Pancreas (tissue), 10 donors: Measurements from ENCODE around the gene FGFR3. TPM values are rescaled to one million over a fixed set of nuclear protein-coding genes. Genes with fewer than 3 reads are reported as not detected.

Experiments used
- ATAC-seq, 4 donors: fragments of 200-7000 bp; cut with Tn5 transposase; one replicate each; pipeline versions ENCODE4 v1.8.0 to v1.9.1; 2020; ENCODE audit warnings: mild to moderate bottlenecking in 4 of 4, moderate library complexity in 4 of 4
- DNase-seq, 6 donors: peaks; one replicate each; pipeline ENCODE4 v3.0.0-alpha.2; 2020
- FAIRE-seq: peaks from 2 replicates; lab custom pipeline; 2012; peaks lifted over from hg19 to GRCh38; lab: Jason Lieb, UNC
- H3K27ac ChIP-seq, 4 donors: fragments of 200-600 bp; sonication (generic); 1 replicate in 3 of 4; 2 replicates in 1 of 4; pipeline versions ENCODE4 v1.5.0 to v1.8.0; 2020
- H3K27me3 ChIP-seq, 4 donors: fragments of 200-600 bp; one replicate each; pipeline ENCODE4 v1.8.0; 2021
- H3K36me3 ChIP-seq, 3 donors: fragments of 200-600 bp; sonication (generic) in 1 of 3; one replicate each; pipeline versions ENCODE4 v1.5.0 to v1.8.0; 2020 to 2021
- H3K4me1 ChIP-seq, 3 donors: fragments of 200-600 bp; one replicate each; pipeline ENCODE4 v1.8.0; 2021
- H3K4me3 ChIP-seq, 4 donors: fragments of 200-600 bp; sonication (generic) in 2 of 4; one replicate each; pipeline versions ENCODE4 v1.5.0 to v1.8.0; 2020 to 2021
- H3K9me3 ChIP-seq, 4 donors: fragments of 200-600 bp; one replicate each; pipeline ENCODE4 v1.8.0; 2021
- CTCF ChIP-seq, 4 donors: fragments of 200-600 bp; sonication (generic) in 3 of 4; IDR thresholded peaks; one replicate each; pipeline versions ENCODE4 v1.5.0 to v1.8.0; 2021; ENCODE audit warnings: antibody characterized with exemption in 4 of 4
- WGBS, 2 donors: extraction: QIAGEN DNeasy Blood & Tissue Kit; methylation state at CpG; one replicate each; pipeline ENCODE4 v1.1.7; 2013; 5-methylcytosine and 5-hydroxymethylcytosine counted together
- intact Hi-C, 3 donors: fragments of 100-400 bp; cut with DNase I; formaldehyde crosslinking; loops; one replicate each; pipeline versions ENCODE4 v1.11.1 to v1.14.2; 2022
- polyA plus RNA-seq, 2 donors: library from polyadenylated mRNA; stranded (reverse); fragments of 200-250 nt; gene quantifications; one replicate each; pipeline ENCODE4 v1.2.3, GENCODE V29; 2013
- total RNA-seq, 6 donors: library from RNA; stranded (reverse); fragmentation: NEBNext Ultra II Directional in 4 of 6; extraction: Animal tissue kit (Norgen Biotek cat#: 25700) in 4 of 6; gene quantifications; one replicate each; pipeline versions ENCODE4 v1.2.1 to v1.2.4, GENCODE V29; 2021 to 2023
- donor health status: healthy with polysubstance abuse.
- donor health status: DM: no; HTN: no; CAD: no; lungs with moderate emphysema.
- donor health status: DM: no; HTN: no; CAD: no.
- donor health status: control.
- donor health status: control.
- donor health status: Bipolar disorder and iron deficiency.
- donor health status: DM: yes; HTN: yes; CAD: no.
- donor health status: DM: no; HTN: no; CAD: no.
- donor health status: DM: no; HTN: no; CAD: no.
- donor health status: DM: yes; HTN: yes; CAD: no.

Gene FGFR3
- total and polyA plus RNA-seq, 8 donors, result 40.4 to 300 (median 64.8) TPM

- FAIRE-seq, result no peak
- no peak for DNase-seq
- H3K4me3 ChIP-seq, result no peak overlapping the region
- no peaks in the 10 kb centered on the region for H3K9me3 ChIP-seq
- peak; percentile 26 to 50 (median 40) for ATAC-seq
- 68 to 74% methylated on average over 13 to 15 of the region's 15 CpGs for WGBS, 2 donors
- intact Hi-C loops, result loop anchor here in 1 of 3 donors (5.0 kb wide), 1 partner anchor 143 kb away; no protein-coding TSS in a partner anchor
- H3K27ac ChIP-seq, result peak overlapping the region; percentile 22 to 55 (median 40)
- H3K4me1 ChIP-seq, result no peaks in the 10 kb centered on the region
- TF ChIP-seq CTCF (IDR thresholded peaks at IDR 0.05), result no peak
- no peaks in the 10 kb centered on the region for H3K36me3 ChIP-seq
- no peaks in the 10 kb centered on the region for H3K27me3 ChIP-seq
Measured at GRCh38 chr4:1753697-1754311, 39.3 kb upstream of the FGFR3 start.

- ATAC-seq (no peak), DNase-seq (no peak), FAIRE-seq (no peak)
- no peaks in the 10 kb centered on the region for H3K4me1 ChIP-seq
- no peaks in the 10 kb centered on the region for H3K36me3 ChIP-seq
- H3K9me3 ChIP-seq, result no peaks in the 10 kb centered on the region
- intact Hi-C loops, result loop anchor here in 1 of 3 donors (5.0 kb wide), 1 partner anchor 143 kb away; no protein-coding TSS in a partner anchor
- no peak overlapping the region for H3K4me3 ChIP-seq
- no peak for TF ChIP-seq CTCF (IDR thresholded peaks at IDR 0.05)
- WGBS, 2 donors, result 77 to 79% methylated on average over 5 of the region's 5 CpGs
- peak overlapping the region; percentile 22 to 55 (median 40) for H3K27ac ChIP-seq
- H3K27me3 ChIP-seq, result no peaks in the 10 kb centered on the region
Measured at GRCh38 chr4:1754336-1754735, 38.8 kb upstream of the FGFR3 start.

- Histone ChIP-seq H3K27me3 (no peaks in the 10 kb centered on the region), H3K4me1 (no peaks in the 10 kb centered on the region), H3K9me3 (no peaks in the 10 kb centered on the region), H3K4me3 (no peak overlapping the region), H3K27ac (no peak overlapping the region), H3K36me3 (no peaks in the 10 kb centered on the region)
- ATAC-seq (no peak), DNase-seq (no peak), FAIRE-seq (no peak)
- TF ChIP-seq CTCF (IDR thresholded peaks at IDR 0.05), result no peak
- intact Hi-C loops, result no loop called here
- WGBS, 2 donors, result 83 to 90% methylated on average over 17 of the region's 17 CpGs
Measured at GRCh38 chr4:1755297-1755696, 37.8 kb upstream of the FGFR3 start.

GRCh38 chr4:1756079-1756478 is 37.0 kb upstream of the FGFR3 start:
- Histone ChIP-seq H3K27me3 (no peaks in the 10 kb centered on the region), H3K9me3 (no peaks in the 10 kb centered on the region), H3K4me3 (no peak overlapping the region), H3K27ac (no peak overlapping the region), H3K36me3 (no peaks in the 10 kb centered on the region), H3K4me1 (no peaks in the 10 kb centered on the region)
- no peak for TF ChIP-seq CTCF (IDR thresholded peaks at IDR 0.05)
- 72 to 88% methylated on average over 18 of the region's 18 CpGs for WGBS, 2 donors
- DNase-seq (no peak), ATAC-seq (no peak), FAIRE-seq (no peak)
- intact Hi-C loops, result no loop called here
